Activated T-cell treated with anti-CD3 and anti-CD28 coated beads, Interleukin-2, amount 50 U/mL, for 1 hour (primary cell): Measurements from ENCODE around the gene TSSC4.
A peak's percentile ranks its signal among the peaks of the same experiment; 100 is the strongest.

Experiments used
- DNase-seq: peaks from one replicate; pipeline ENCODE4 v3.0.0-alpha.2; 2020

Gene TSSC4

GRCh38 chr11:2369896-2370295 lies 30.7 kb upstream of the TSSC4 start:
- DNase-seq: no peak

DNA sequence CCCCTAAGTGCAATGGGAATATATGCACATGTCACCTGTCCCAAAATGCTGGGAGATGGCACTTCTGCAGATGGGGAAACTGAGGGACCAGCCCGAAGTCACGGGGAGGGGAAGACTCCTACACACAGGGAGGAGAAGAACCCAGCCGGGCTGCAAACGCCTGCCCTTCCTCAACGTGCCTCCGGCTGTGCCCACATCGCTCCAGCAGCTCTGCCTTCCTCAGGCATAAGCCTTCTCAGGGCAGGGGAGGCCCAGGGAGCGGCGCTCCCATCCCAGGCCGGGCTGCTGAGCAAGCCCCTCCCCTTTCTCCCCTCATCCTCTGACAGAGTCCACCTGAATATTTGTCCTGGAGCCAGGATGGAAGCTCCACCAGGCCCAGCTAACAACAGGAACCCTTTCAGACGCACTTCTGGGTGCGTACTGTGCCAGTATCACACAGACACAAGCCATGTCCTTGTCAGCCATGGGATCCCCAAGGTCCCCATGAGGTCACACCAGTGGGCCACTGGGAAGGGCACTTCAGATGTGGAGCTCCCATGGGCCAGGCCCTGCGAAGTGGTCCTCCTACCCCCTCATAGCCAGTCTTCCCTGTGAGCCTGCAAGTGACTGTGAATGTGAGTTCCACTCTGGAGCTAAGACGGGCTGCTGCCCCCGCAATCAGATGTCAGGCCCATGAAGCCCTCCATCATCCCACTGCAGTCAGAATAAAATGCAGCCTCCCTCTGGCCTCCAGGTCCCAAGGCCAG lies 25.9 kb upstream of the TSSC4 start:
- no peak for DNase-seq

- no peak for DNase-seq
Observed at GRCh38 chr11:2375341-2375853, 25.2 kb upstream of the TSSC4 start.

GRCh38 chr11:2375964-2376551 lies 24.5 kb upstream of the TSSC4 start:
- DNase-seq: no peak

GRCh38 chr11:2376751-2377451 lies 23.6 kb upstream of the TSSC4 start, which contains the start of gene CD81:
Gene CD81, plus strand, starts transcription at chr11:2377310. Its CDS starts 240 bp downstream, at chr11:2377550.
- DNase-seq: peak; percentile 81

- peak; percentile 72 for DNase-seq
Observed at GRCh38 chr11:2377511-2378443, 22.8 kb upstream of the TSSC4 start.

- DNase-seq: no peak
Observed at GRCh38 chr11:2378527-2379210, 21.9 kb upstream of the TSSC4 start.

DNA sequence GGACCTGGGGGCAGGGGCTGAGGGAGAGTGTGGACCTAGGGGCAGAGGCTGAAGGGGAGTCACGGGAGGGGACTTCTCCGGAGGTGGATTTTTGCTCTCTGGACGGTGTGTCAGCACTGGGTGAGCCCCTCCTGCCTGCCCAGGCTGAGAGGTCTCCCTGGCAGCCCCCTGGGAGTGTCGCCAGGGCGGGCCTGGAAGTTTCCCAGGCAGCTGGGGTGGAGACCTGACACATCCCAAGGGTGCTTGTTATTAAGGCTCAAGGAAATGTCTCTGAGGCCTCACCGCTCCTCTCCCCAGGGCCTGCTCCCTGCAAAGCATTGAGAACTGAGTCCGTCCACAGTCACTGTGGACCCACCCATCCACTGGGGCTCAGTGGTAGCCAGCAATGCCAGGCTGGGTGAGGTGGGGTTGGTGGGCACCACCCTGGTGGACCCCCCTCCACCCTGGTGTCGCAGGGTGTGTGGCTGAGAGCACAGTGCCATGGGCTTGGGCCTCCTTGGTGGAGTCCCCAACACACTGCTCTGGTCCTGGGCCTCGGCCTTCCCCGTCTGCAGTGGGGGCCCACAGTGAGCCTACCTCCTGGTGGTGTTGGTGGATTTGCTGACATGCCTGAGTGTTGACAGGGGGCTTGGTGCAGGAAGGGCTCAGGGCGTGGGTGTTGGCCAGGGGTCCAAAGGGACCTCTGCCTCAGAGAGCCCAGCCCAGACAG lies 20.9 kb upstream of the TSSC4 start:
- DNase-seq: no peak

GRCh38 chr11:2380396-2380795 lies 20.2 kb upstream of the TSSC4 start:
- no peak for DNase-seq

DNA sequence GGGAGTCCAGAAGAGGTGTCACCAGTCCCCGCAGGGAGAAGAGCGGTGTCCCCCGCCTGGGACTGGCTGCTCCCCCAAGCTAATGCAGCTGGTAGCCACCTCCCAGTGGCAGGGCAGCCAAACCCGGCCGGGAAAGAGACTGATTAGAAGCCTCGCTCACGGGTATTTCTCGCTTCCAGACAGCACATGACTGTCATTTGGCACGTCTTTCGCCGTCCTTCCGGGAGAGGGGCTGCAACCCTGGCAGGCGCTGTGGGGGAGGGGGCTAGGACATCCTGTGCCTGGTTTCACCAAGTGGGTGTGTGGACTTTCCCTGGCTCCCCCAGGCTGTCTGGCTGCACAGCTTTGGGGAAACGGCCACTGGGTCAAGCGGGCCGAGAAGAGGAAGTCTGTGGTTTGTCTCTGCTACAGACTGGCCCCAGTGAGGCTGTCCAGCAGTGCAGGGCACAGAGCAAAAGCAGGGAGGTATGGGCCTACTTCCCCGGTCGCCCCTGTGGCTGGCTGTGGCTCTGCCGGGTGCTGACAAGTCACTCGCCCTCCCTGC lies 19.7 kb upstream of the TSSC4 start:
- DNase-seq: no peak

DNA sequence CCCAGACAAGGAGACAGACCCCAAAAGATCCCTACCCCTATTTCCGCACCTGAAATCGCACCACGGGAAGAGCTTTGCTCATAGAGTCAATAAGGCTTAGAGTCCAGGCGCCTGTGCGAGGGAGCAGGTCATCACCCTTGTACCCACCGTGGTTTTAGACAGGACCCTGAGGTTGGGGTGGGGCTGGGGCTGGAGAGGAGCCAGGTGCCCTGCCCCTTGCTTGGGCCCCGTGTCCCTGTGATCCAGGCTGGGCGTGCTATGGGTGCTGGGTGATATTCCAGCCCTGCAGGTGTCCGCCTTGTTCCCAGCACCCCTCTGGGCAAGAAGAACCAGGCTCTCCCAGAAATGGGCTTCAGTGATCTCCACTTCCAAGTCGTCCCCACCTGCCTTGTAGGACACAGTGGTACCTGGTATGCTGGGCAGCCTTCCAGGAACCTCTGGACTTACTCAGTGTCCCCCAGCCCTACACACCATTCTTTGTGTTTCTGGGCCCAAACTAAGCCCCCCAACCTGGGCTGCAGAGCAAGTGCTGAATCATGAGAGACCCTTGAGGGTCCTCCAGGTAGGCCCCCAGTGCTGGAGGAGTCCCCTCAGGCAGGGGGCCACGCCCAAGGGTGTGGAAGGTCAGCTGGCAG lies 18.9 kb upstream of the TSSC4 start:
- DNase-seq: no peak

GRCh38 chr11:2382129-2382517 lies 18.4 kb upstream of the TSSC4 start:
- DNase-seq: no peak

DNA sequence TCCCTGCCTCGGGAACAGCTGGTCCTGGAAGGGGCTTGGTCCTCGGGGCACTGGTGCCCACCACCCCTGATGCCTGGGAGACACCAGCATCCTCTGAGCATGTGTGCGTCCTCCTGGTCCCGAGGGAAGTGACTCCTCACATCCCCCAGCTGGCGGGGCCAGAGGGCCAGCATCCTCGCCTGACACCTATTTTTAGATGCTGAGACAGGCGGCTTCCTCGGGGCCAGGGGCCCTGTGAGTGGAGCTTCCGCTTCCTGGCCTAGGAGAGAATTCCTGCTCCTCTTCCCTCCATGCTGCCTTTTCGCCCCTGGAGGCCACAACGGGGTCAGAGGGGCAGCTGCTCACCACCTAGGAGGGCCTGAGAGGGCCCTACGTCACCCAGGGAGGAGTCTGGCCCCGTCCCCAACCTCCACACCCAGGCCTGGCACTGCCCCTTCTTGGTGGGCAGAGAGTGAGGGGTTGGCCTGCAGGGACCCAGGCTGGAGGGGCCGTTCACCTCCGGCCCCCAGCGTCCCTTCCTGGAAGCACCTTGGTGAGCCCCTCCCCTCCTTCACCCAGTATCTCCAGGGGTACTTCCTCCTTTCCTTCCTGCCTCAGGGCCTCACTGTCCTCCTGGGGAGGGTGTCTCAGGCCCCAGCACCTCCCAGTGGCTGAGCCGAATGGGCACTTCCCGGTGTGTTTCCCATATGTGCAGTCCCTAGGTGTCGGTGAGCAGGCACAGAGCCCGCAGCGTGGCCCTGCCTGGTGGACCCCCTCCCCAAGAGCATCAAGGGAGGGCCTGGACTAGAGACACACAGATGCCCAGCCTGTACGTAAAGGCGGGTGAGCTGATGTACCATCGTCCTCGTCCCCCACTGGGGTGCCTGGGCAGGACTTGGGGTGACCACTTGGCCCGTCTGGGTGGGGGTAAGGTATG lies 17.4 kb upstream of the TSSC4 start:
- DNase-seq: no peak

DNA sequence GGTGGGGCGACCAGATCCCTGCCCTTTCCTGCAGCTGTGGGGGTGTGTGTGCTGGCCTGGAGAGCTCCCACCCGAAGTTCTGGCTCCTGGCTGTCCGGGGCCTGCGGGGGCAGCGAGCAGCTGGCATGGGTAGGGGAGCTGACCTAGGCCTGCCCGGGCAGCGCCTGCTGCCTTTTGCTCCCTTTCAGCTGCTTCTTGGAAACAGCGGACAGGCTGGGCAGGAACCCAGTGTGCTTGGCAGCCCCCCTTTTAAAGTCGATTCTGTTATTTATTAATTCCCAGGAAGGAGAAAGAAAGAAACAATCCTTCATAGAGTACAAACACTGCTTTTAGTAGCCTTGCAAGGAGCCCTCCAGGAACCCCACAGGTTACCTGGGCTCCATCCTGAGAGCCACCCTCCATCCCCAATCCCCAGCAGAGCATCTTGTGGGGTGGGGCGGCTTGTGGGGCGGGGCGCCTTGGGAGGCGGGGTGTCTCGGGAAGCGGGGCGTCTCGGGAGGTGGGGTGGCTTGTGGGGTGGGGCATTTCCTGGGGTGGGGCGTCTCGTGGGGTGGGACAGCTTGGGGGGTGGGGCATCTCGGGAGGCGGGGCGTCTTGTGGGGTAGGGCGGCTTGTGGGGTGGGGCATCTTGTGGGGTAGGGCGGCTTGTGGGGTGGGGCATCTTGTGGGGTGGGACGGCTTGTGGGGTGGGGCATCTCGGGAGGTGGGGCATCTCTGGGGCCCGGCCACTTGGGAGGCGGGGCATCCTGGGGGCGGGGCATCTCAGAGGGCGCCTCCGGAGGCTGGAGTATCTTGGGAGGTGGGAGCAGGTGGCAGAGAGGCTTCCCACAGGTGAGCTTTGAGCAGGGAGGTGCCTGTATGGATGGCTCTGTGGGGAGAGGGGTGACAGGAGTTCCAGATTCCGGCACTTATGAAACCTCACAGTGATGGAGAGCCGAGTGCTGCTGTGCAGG lies 16.4 kb upstream of the TSSC4 start:
- DNase-seq: peak; percentile 37

GRCh38 chr11:2385156-2386151 lies 15.1 kb upstream of the TSSC4 start:
- no peak for DNase-seq

DNA sequence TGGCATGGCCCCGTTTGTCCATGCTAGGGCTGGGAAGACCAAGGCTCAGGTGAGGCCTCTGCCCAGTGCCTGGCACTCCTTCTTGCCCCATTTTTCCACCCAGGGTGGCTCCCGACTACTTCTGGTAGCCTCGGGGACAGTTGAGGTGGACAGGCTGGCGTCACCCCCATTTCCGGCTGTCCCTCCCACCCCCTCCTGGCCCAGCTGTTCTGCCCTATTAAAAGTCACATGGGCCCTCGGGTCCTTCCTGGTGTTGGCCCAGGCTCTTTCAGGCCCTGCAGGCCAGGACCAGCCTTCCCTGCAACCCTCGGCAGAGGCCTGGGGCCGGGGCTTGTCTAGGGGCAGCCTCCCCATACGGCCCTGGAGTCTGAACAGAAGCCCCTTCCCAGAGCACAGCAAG lies 14.0 kb upstream of the TSSC4 start:
- DNase-seq: no peak
